ENCODE measurements around the gene KRTAP16-1. TPM values are rescaled to one million over a fixed set of nuclear protein-coding genes. Genes with fewer than 3 reads are reported as not detected.

Gene KRTAP16-1
- total and polyA plus RNA-seq, 10 of the 15 experiments (the other 5 are each of a cell fraction or from before 2014, with no cell fraction given) = 0.23 TPM; not detected in 9

GRCh38 chr17:41324180-41325075 is 15.3 kb upstream of the KRTAP16-1 start:
- no peak for FAIRE-seq

More at GRCh38 chr17:41324180-41325075, 15.3 kb upstream of the KRTAP16-1 start:
- Histone ChIP-seq H3K27ac (ENCODE audit: control insufficient read depth, insufficient read depth) (no peak overlapping the region), H3K9me3 (replicated peaks; ENCODE audit: control insufficient read depth, insufficient read depth, low read length) (no peaks in the 10 kb centered on the region; the same call in 2 of the 3 replicates), H3K9ac (ENCODE audit: control insufficient read depth, insufficient read depth, low read length) (no peak overlapping the region), H3K79me2 (ENCODE audit: control insufficient read depth, insufficient read depth, low read length) (no peaks in the 10 kb centered on the region), H3K4me3 (no peak overlapping the region), H4K20me1 (ENCODE audit: control insufficient read depth, insufficient read depth) (no peaks in the 10 kb centered on the region), H3K27me3 (replicated peaks in 1 of 2; ENCODE audit: control insufficient read depth in 2 of 2, insufficient read depth in 2 of 2, low read length in 1 of 2) (no peaks in the 10 kb centered on the region; a peak in 1 of 4 replicates), H2AFZ (ENCODE audit: control insufficient read depth, low read depth, low read length) (no peak overlapping the region), H3K36me3 (ENCODE audit: control insufficient read depth in 2 of 2, insufficient read depth in 2 of 2, low read length in 1 of 2) (no peaks in the 10 kb centered on the region), H3K4me1 (ENCODE audit: control insufficient read depth, insufficient read depth, low read length) (no peaks in the 10 kb centered on the region), H3K4me2 (ENCODE audit: control insufficient read depth, insufficient read depth) (no peak overlapping the region)
- ChIA-PET SMC1A (ENCODE audit: uncharacterized antibody, unreplicated experiment) (no interaction called here), RAD21 (ENCODE audit: unreplicated experiment) (no interaction called here), POLR2A (no interaction called here), CTCF (no interaction called here)
- in situ Hi-C loops (cut with MboI) = loop anchor here (5.0 kb wide), 1 partner anchor 412 kb away; no protein-coding TSS in a partner anchor
- intact Hi-C loops (cut with micrococcal nuclease; ENCODE audit: unreplicated experiment) = loop anchor here (10.0 kb wide), 1 partner anchor 700 kb away; no protein-coding TSS in a partner anchor
- DNase-seq (ENCODE audit: low read depth, low spot score) (no peak), ATAC-seq (no peak)
- no TSS peak for BruUV-seq (replicated peaks)
- WGBS (ENCODE audit: insufficient coverage, insufficient replicate concordance, low lambda C conversion rate, missing lambda C conversion rate) = 15% methylated on average over 16 of the region's 16 CpGs
- no peak for TF ChIP-seq BACH1 (IDR thresholded peaks at IDR 0.05; ENCODE audit: borderline replicate concordance)
- peak in 1 of 3 experiments; percentile 6; a peak in 1 of 6 replicates for TF ChIP-seq CTCF (IDR thresholded peaks at IDR 0.05 in 2 of 3, conservative IDR thresholded peaks at IDR 0.05 in 1 of 3; ENCODE audit: control insufficient read depth in 2 of 3, extremely low read depth in 1 of 3, insufficient read depth in 1 of 3, low read depth in 3 of 3, low read length in 3 of 3)
